Measurements from ENCODE around the gene MCUB.
"Not testable (repeated sequence)": the region's sequence is repeated elsewhere in the genome, so short reads cannot be mapped to it uniquely, and the experiment has no call there.

MCUB gene, protein sequence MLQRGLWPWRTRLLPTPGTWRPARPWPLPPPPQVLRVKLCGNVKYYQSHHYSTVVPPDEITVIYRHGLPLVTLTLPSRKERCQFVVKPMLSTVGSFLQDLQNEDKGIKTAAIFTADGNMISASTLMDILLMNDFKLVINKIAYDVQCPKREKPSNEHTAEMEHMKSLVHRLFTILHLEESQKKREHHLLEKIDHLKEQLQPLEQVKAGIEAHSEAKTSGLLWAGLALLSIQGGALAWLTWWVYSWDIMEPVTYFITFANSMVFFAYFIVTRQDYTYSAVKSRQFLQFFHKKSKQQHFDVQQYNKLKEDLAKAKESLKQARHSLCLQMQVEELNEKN

DNA sequence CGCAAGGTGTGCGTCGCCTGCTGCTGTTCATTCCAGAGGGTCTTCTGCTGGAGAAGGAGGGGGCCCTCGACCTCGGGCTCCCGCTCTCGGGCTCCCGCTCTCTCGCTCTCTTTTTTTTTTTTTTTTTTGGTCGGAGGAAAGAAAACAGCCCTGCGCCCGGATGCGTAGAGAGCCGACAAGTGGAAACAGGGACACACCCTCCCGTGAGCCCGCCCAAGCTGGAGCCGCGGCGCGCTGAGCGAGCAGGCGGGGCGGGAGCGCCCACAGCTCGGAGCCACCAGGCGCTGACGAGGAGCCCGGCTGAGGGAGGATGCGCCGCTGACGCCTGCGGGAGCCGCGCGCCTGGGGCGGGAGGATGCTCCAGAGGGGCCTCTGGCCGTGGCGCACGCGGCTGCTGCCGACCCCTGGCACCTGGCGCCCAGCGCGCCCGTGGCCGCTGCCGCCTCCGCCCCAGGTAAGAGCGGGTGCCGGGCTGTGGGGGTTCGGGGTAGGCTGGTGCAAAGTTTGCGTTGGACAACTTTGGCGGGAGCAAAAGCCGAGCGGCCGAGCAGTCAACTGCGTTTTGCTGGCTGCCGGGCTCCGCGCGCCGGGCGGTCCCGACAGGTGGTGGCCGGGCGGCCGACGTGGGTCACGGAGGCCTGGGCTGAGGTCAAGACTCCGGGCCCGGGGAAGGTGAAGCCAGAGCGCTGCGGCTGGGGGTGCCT, at the start of gene MCUB:
TSS of gene MCUB (plus strand) at position 264 of the 704 bp plus-strand sequence. CDS start at position 356, 92 bp downstream.
- peak; percentile 80 for DNase-seq

DNA sequence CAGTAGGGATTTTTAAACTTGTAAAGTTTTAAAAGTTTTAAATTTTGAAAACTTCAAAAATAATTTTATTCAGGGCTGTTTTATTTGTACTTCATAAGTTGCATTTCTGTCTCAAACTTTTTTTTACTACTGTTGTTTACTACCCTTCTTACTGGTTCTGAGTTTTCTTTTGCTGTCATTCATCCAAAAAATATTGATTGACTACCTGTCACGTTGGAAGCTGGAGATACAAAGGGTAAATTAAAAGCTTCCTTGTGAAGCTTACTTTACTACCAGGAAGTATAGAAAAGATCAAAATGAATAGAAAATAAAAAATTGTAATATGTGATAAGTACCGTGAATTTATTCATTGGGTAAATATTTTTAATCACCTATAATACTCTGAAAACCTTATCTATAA, 49.4 kb upstream of the MCUB start:
- DNase-seq, result no peak

DNA sequence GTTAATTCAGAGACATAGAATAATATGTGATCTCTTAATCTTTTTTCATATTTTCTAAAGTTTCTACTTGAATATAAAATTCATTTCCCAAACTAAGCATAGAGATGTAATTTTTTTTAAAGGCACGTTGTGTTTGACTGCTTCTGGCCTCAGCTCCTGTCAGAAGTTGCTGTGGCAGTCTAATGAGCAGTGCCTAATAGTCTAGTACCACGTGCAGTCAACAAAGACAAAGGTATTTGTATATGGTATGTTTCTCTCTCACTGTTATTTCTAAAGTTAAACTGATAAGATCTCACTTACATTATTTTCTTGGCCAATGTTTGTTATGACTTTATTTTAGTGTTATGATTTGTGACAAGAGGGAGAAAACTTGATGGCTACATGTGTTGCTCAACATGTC, 48.6 kb upstream of the MCUB start:
- DNase-seq, result no peak

DNA sequence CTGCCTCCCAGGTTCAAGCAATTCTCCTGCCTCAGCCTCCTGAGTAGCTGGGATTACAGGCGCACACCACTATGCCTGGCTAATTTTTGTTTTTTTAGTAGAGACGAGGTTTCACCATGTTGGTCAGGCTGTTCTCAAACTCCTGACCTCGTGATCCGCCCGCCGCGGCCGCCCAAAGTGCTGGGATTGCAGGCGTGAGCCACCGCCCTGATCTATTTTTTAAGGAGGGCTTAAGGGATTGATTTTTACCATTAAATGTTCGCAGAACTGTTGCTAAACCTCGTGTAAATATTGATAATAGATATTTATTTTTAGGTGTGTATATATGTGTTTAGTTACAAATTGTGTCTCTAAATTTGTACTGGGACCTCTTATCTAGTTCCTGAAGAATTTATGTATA, 46.7 kb upstream of the MCUB start:
- not testable (repeated sequence) for DNase-seq

DNA sequence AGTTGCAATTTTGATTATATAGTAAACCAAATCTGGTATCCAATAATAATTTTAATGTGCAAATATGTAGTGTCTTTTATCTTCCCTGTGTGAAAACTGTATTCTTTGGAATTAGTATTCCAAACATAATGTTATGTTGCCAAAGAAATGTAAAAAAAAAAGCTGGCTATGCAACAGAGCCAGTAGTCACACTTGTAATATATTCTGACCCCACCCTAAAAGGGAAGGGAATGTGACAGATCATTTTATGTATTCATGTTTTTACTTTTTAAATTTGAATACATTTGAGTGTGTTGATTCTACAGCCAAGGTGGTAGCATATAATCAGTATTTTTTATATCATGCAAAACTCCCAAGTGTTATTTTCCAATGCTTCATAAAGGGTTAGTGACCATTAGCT, 27.9 kb upstream of the MCUB start:
- no peak for DNase-seq

DNA sequence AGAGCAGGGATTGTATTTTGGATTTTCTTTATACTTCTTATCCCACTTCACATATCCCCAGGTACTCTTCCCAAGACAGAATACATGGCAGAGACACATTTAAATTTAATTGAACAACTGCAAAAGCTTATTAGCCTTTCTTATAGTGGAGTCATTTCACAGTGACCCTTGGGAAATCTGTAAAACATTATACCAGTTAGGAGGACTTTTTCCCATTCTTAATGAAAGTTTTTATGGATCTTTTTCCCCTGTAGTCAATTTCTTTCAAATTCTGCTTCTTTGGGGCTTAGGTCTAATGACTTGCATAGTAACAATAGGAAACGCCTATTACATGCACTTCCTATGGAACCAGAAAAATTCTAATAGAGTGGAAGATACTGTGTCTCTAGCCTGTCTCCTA, 14.6 kb upstream of the MCUB start:
- DNase-seq, result no peak

DNA sequence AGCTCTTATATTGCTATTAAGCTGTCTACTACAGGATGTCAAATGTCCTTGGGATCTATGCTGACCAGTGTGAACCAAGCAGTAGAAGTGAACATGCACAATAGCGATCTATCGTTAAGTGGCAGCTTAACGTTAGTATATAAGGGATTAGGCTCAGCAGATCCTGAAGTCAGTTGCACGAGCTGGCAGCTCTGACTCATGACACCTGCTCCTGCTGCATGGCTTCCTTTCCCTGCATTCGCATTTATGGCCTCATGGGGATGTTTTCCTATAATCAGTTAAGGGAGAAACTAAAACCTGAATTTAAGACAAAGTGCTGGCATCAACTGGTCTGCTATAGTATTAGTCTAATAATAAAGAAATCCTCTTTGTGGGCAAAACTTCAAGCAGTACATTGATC, 12.7 kb upstream of the MCUB start:
- no peak for DNase-seq

DNA sequence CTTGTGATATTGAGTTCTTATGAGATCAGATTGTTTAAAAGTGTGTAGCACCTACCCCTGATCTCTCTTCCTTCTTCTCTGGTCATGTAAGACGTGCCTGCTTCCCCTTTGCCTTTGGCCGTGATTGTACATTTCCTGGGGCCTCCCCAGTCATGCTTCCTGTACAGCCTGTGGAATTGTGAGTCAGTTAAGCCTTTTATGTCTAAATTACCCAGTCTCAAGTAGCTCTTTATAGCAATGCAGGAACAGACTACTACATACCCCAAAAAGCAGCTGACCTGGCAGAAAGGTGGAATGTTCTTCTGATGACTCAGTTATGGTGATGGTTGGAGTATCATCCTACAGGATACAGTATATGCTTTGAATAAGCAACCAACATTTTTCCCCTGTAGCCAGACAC, 11.4 kb upstream of the MCUB start:
- no peak for DNase-seq

DNA sequence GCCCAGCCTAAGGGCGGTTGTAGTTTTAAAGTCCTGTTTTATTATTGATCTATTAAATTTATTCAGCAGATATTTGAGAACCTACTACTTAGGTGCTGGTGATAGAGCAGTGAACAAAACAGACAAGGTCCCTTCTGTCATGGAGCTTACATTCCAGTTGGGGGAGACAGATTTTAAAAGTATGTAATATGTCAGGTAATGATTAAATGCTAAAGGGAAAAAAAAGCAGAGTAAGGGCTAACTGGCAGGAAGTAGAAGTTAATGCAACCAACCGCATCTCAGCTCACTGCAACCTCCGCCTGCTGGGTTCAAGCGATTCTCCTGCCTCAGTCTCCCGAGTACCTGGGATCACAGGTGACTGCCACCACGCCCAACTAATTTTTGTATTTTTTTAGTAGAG, 7.8 kb upstream of the MCUB start:
- DNase-seq, result no peak

DNA sequence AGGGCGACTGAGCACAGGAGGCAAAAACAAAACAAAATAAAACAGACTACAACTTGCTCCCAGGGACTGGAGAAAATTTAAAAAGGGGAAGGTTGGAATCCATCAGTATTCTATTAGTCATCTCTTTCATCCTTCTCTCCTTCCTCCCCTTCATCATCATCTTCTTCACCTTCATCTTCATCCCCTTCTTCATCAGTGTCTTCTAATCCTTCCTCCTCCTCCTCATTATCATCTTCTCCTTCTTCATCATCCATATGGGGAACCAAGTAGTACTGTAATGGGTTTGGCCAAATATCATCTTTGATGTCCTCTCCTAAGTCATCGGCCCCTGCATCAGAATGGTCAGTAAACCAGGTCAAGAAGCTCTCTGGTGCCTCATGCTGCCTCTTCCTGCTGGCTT, 6.9 kb upstream of the MCUB start:
- DNase-seq, result no peak

DNA sequence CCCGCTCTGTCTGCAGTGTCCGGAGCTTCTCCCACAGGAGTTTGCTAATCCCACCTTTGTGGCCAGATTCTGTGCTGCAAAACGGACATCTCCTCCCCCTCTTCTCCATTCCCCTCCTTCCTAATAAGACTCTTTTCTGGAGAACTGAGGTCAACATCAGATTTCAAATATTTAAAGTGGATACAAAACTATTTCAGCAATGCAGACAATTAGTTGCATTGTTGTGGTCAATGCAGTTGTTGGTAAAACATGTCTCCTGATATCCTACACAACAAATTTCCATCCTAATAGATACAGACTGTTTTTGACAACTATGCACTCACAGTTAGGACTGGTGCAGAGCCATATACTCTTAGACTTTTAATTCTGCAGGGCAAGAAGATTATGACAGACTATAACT, 5.1 kb upstream of the MCUB start:
- no peak for DNase-seq

DNA sequence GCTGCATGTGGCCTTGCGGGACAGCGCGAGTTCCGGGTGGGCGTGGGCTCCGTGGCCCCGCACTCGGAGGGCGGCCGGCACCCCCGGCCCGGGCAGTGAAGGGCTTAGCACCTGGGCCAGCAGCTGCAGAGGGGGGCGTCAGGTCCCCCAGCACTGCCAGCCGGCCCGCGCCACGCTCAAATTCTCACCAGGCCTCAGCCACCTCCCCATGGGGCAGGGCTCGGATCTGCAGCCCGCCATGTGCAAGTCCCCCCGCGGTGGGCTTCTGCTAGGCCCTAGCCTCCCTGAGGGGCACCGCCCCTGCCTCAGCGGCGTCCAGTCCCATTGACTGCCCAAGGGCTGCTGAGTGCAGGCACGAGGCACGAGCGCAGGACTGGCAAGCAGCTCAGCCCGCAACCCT, 2.6 kb upstream of the MCUB start:
- no peak for DNase-seq

DNA sequence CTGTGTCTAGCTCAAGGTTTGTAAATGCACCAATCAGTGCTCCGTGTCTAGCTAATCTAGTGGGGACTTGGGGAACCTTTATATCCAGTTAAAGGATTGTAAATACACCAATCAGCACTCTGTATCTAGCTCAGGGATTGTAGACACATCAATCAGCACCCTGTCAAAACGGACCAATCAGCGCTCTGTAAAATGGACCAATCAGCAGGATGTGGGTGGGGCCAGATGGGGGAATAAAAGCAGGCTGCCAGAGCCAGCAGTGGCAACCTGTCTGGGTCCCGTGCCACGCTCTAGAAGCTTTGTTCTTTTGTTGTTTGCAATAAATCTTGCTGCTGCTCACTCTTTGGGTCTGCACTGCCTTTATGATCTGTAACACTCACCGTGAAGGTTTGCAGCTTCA, 2.0 kb upstream of the MCUB start:
- DNase-seq, result not testable (repeated sequence)

DNA sequence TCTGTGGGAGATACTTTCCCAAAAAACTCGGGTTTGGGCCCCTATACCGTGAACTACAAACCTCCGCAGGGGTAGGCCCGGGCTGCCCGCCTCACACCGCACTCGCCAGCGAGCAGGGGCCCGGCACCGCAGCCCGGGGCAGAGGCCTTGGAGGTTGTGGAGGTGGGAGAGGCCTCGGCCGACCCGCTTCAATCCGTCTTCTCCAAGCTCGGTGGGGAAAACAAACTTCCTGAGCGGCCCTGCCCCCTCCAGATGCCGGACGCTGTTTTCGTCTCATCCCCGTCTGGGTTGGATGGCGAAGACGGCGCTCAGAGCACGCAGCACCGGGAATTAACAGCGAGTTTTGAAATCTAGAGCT, 442 bp upstream of the MCUB start:
- peak; percentile 23 for DNase-seq

DNA sequence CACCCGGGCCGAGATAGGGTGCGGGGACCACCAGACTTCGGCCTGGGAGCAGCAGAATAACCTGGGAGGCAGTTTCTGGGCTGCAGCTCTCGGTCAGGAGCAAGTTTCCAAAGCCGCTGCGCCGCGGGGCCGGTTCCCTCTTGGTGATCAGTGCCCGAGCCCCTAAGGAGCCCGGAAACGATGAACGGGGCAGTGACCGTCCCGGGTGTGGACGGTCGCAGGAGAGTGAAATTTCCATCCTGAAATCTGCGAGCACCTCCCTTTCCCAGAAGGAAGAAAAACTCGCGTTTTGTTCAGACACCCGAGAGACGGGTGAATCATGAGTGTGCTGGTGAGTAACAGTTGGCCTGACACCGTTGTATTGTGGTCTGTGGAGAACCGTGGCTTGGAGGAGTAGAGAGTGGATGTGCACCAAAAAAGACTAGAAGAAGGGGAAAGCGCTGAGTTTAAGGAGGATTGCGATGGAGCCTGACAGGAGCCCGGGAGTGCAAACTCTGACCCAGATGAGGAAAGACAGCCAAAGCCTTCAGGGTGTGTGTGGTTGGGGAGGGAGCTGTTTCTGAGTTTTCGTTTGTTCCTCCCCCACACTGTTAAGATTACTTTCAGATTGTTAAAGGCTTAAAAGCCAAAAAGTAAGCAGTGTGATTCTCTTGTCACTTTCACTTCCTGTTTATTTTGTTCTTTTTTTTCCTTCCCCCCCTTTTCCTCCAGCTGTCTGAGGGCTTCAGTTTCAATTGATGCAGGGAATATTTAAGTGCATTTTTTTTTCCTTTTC, 828 bp downstream of the MCUB start:
- peak; percentile 48 for DNase-seq

DNA sequence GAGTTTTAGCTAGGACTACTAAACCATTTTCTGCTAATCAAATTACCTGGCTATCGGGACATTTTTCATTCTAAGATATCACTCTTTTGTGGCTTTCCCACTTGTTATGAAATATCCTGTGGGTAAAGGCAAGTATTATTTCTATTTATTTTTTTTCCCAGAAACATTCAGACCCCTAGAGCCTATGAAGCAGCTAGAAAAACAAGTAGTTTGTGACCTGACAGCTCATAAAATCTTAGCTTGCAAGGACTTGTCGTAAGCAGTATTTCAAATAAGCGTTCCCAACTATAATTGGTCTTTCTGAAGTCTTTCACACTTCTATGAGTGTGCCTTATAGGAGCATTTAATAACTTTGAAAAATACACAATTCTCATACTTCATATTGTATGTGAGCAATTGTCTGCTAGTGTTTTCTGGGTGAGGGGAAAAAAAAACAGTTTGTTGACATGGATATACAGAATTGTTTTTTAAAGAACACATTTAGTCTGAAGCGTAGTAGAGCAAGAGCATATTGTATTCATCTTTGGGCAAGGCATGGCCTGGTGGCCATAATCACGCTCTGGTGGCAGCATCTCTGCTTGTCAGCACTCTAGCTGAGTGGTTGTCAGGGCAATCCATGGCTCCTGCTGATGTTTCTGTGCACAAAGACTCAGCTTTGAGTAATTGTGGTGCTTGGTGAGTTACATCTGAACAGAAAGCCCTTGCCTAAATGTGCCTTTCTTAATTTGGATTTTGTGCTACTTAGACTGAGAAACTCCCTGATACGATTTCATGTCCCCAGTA, 2.6 kb downstream of the MCUB start:
- no peak for DNase-seq

DNA sequence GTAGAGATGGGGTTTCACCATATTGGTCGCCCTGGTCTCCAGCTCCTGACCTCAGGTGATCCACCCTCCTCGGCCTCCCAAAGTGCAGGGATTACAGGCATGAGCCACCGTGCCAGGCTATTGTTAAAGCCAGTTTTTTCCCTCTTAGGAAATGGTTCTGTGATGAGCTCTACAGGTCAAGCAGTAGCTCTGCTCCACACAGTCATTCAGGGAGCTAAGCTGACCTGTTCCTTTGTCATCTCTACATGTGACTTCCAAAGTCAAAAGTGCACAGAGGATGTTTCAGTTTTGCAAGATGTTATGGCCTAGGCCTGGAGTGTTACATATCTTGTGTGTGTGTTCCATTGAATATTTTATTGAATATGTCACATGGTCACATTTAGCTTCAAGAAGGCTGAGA, 11.4 kb downstream of the MCUB start:
- no peak for DNase-seq

DNA sequence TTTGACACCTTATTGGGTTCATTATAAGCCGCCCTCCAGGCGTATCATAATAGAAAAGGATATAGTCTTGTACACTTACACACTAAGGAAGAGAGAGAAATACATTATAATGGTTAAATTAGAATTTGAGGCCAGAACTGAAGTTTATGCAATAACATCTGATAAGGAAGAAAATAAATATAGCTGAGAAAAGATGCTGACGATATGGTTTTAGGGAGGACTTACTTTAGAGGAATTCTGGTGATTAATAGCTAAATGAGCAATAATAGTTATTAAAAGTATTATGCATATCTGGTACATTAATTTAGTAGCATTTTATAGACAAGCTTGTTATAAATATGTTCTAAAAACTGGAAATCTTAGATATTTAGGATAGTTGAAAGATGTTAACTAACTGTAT, 12.1 kb downstream of the MCUB start:
- no peak for DNase-seq

DNA sequence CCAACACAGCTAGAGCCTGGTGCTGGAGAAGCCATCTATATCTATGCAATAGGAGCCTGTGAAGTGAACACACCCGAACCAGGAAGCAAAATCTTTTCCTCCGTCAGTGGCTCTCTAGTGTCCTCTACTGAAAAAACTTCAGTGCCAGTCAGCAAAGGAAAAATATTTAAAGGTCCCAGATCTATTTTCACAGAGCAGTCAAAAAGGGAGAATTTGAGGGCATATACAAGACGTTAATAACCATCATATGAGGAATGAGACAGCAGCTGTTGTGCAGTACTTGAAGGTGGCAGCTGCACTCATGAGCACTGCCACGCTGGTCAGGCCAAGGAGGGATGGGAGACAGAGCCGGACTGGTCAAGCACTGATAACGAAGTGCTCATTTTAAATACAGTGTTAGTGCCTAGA, 14.4 kb downstream of the MCUB start:
- no peak for DNase-seq

DNA sequence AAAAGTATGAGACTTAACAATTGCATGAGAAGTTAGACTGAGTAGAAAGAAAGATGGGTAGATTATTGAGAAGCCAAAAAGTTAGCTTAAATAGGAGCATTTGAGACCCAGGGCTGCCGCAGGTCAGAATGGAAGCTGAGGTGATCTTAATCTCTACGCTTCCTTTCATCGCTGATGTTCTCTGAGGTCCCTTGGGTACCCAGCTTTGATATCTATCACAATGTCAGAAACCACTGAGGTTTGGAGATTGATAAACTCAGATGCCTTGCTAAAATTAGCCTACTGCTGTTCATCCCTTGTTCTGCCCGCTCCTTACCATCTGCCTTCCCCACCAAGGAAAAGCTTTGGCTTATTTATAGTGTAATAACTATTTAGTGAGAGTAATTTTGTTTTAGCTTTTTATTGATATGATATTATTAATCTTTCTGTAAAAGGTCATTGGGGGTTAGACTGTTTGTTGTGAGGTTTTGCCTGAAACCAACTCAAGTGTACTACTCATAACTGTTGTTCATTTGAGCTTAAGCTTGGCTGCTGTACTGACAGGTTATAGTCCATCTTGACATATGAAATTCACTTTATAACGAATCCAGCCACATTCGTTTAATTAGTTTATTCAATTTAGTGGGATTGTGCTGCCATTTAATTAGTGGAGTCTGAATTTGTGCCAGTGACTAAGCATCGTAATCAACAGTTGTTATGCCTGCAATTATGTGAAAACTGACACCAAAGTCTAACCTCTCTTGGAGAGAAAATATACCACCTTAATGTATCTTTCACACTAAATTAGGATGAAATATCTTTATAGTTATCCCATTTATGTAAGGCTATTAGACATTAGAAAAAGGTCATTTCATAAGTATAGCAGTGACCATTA, 15.1 kb downstream of the MCUB start:
- no peak for DNase-seq

DNA sequence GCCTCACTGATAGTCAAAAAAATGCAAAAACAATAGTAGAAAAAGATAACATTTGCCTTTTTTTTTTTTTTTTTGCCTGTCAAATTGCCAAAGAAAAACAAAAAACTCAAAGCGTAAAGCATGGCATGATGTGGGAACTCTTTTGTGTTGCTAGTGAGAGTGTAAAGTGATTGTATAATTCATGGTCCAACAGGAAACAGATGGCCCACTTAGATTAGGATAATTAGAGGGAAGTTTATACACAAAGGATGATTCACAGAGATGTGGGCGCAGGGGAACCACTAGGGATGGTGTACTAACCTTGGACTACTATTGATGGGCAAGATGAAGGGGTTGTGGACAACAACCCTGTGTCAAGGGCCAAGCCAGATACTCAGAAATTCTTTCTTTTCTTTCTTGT, 16.4 kb downstream of the MCUB start:
- no peak for DNase-seq

DNA sequence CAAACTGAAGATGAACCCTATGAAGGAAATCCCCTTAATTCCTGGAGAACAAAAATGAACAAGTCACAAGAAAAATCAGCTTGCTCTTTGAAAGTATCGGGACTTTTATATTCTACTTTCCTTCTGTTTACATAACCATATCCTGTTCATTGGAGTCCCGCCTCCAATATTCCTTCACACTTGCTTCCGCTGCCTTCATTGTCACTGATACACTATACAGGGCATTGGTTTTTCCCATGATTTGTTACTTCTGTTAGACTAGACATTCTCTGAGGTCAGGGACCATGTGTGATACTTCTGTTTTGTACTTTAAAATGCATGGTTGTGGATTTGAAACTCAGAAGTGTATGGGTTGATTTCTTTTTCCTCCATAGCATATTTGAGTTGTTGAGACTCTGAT, 18.8 kb downstream of the MCUB start:
- no peak for DNase-seq
